Left ventricle myocardium inferior (tissue), 1 donor: ENCODE measurements around the gene TUBB2A. TPM values are rescaled to one million over a fixed set of nuclear protein-coding genes. Genes with fewer than 3 reads are reported as not detected.
"Not testable (repeated sequence)": the region's sequence is repeated elsewhere in the genome, so short reads cannot be mapped to it uniquely, and the experiment has no call there.

Source experiments
- DNase-seq: peaks from one replicate; pipeline ENCODE4 v3.0.0-alpha.2; 2020
- H3K27ac ChIP-seq: fragments of 200-600 bp; replicated peaks from 2 replicates; pipeline ENCODE4 v1.8.0; 2021
- H3K27me3 ChIP-seq: fragments of 200-600 bp; 2 replicates; pipeline ENCODE4 v1.8.0; 2021; ENCODE audit warnings: low read depth
- H3K36me3 ChIP-seq: fragments of 200-600 bp; 2 replicates; pipeline ENCODE4 v1.8.0; 2021
- H3K4me1 ChIP-seq: fragments of 200-600 bp; 2 replicates; pipeline ENCODE4 v1.8.0; 2021
- H3K4me3 ChIP-seq: fragments of 200-600 bp; 2 replicates; pipeline ENCODE4 v1.8.0; 2021; ENCODE audit warnings: mild to moderate bottlenecking, moderate library complexity
- H3K9me3 ChIP-seq: fragments of 200-600 bp; replicated peaks from 2 replicates; pipeline ENCODE4 v1.8.0; 2021
- intact Hi-C: fragments of 100-400 bp; cut with micrococcal nuclease; formaldehyde crosslinking; loops from one replicate; pipeline ENCODE4 v1.11.0; 2022
- total RNA-seq: library from RNA; stranded (reverse); fragmentation: NEBNext Ultra II Directional; extraction: Animal tissue kit (Norgen Biotek cat#: 25700); gene quantifications from one replicate; pipeline ENCODE4 v1.2.1, GENCODE V29; 2021
- TF ChIP-seq, protein P1 (sequence below): fragments of 200-600 bp; IDR thresholded peaks from 2 replicates; pipeline ENCODE4 v1.8.0; 2021; ENCODE audit warnings: antibody characterized with exemption, mild to moderate bottlenecking, borderline replicate concordance
- donor health status: DM: no; HTN: yes; CAD: no; lungs with severe emphysema.

The TUBB2A gene
- total RNA-seq, 1 donor from 2014 or later, result 13.9 TPM

- Histone ChIP-seq H3K27ac (peak overlapping the region; percentile 56), H3K4me3 (no peak overlapping the region), H3K27me3 (no peaks in the 10 kb centered on the region), H3K4me1 (peaks cover 21% of the 10 kb centered on the region), H3K9me3 (no peaks in the 10 kb centered on the region), H3K36me3 (peaks cover 51% of the 10 kb centered on the region)
- DNase-seq, result no peak
- intact Hi-C loops, result no loop called here
- TF ChIP-seq, protein P1, sequence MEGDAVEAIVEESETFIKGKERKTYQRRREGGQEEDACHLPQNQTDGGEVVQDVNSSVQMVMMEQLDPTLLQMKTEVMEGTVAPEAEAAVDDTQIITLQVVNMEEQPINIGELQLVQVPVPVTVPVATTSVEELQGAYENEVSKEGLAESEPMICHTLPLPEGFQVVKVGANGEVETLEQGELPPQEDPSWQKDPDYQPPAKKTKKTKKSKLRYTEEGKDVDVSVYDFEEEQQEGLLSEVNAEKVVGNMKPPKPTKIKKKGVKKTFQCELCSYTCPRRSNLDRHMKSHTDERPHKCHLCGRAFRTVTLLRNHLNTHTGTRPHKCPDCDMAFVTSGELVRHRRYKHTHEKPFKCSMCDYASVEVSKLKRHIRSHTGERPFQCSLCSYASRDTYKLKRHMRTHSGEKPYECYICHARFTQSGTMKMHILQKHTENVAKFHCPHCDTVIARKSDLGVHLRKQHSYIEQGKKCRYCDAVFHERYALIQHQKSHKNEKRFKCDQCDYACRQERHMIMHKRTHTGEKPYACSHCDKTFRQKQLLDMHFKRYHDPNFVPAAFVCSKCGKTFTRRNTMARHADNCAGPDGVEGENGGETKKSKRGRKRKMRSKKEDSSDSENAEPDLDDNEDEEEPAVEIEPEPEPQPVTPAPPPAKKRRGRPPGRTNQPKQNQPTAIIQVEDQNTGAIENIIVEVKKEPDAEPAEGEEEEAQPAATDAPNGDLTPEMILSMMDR, result no peak
Observed at GRCh38 chr6:3138341-3138740, 19.0 kb downstream of the TUBB2A start.

DNA sequence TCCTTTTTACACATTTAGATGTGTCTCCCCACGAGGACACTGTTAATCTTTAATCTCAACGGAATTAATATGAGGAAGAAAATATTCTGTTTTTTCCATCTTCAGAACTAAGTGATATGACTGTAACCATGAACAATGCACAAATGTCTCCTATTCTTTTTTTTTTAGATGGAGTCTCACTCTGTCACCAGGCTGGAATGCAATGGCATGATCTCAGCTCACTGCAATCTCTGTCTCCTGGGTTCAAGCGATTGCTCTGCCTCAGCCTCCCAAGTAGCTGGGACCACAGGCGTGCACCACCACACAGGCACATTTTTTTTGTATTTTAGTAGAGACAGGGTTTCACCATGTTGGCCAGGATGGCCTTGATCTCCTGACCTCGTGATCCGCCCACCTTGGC lies 19.5 kb downstream of the TUBB2A start:
- H3K27ac ChIP-seq, result peak overlapping the region; percentile 56
- H3K4me3 ChIP-seq, intact Hi-C loops, H3K27me3 ChIP-seq, H3K9me3 ChIP-seq, DNase-seq: not testable (repeated sequence)
- H3K36me3 ChIP-seq, result peaks cover 47% of the 10 kb centered on the region
- H3K4me1 ChIP-seq, result peaks cover 21% of the 10 kb centered on the region

DNA sequence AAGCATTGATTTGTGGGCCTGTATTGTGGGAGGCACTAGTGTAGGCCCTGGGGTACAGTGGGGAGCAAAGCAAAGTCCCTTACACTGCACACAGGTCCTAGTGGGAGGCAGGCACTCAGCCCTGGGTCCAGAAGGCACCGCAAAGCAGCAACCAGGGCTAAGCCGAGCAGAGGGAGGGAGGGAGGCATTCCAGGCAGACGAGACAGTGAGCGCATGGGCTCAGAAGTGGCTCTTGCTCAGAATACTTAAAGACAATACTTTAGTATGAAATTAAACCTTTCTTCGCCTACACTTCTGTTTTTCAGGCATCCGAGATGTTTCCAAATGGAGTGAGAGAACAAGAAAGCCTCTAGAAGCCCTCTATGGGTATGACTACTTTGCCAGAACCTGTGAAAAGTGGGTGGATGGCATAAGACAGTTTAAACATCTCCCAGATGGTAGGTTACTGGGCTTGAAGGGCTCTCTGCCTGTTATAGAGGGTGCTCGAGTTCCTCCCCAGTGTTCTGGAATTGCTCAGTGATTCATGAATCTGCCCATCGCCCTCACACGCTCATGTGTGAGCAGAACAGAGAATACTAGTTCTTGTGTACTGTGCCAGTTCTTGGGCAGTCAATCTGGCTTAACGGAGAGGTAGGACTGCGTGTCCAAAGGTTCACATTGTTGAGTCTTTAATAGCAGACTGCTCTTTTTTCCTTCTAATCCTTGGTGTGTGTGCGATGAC lies 20.1 kb downstream of the TUBB2A start:
- H3K36me3 ChIP-seq, result peaks cover 44% of the 10 kb centered on the region
- intact Hi-C loops, result no loop called here

GRCh38 chr6:3136292-3137011 lies 20.9 kb downstream of the TUBB2A start:
- Histone ChIP-seq H3K4me3 (no peak overlapping the region), H3K9me3 (no peaks in the 10 kb centered on the region), H3K27ac (no peak overlapping the region), H3K4me1 (peaks cover 21% of the 10 kb centered on the region), H3K36me3 (peaks cover 44% of the 10 kb centered on the region), H3K27me3 (no peaks in the 10 kb centered on the region)
- TF ChIP-seq, protein P1, result no peak
- DNase-seq, result no peak
- intact Hi-C loops, result no loop called here

More for the DNA sequence above, 20.1 kb downstream of the TUBB2A start:
- DNase-seq, result no peak
- no peaks in the 10 kb centered on the region for H3K27me3 ChIP-seq
- H3K9me3 ChIP-seq, result no peaks in the 10 kb centered on the region
- peaks cover 21% of the 10 kb centered on the region for H3K4me1 ChIP-seq
- peak overlapping the region; percentile 56 for H3K27ac ChIP-seq
- H3K4me3 ChIP-seq, result no peak overlapping the region
- TF ChIP-seq, protein P1, result no peak

DNA sequence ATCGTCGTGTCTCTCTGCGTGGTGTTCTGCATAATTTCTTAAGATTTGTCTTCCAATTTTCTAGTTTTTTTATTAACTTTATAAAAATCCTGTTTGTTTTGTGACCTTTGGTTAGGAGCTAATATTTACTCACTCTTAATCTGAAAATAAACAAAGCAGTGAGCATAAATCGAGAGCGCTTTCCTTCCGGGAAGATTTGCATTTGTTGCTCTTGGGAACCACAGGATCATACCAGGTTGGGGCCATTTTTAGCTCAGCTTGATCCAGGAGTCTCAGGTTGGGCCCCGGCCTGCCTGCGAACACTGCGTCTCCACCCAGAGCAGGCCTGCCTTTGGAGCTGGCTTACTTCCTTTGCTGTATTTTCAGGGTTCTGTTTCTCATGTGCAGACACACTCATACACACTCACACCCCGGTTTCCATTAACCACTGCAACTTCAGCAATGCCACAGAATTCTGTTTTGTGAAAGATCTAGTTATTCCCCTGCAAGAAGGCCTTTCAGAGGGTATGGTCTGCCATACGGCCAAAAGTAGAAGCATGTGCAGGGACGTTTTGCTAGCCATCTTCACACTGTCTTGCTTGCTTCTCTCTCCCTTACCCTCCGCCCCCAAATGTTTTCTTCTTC lies 21.6 kb downstream of the TUBB2A start:
- Histone ChIP-seq H3K36me3 (peaks cover 42% of the 10 kb centered on the region), H3K4me3 (no peak overlapping the region)
- intact Hi-C loops, result no loop called here

More for the DNA sequence above, 21.6 kb downstream of the TUBB2A start:
- Histone ChIP-seq H3K9me3 (no peaks in the 10 kb centered on the region), H3K27me3 (no peaks in the 10 kb centered on the region), H3K4me1 (peaks cover 21% of the 10 kb centered on the region), H3K27ac (no peak overlapping the region)
- TF ChIP-seq, protein P1, result no peak
- DNase-seq, result no peak
